Adrenal gland (tissue), 12 donors: ENCODE results near the gene KIRREL1. TPM values are rescaled to one million over a fixed set of nuclear protein-coding genes. Genes with fewer than 3 reads are reported as not detected.

Experiments used
- DNase-seq, 7 donors: peaks; one replicate each; pipeline ENCODE4 v3.0.0-alpha.2; 2019 to 2020
- H3K27ac ChIP-seq, 5 donors: fragments of 200-600 bp; sonication (generic) in 4 of 5; 1 replicate in 3 of 5; 2 replicates in 2 of 5; pipeline versions ENCODE4 v1.5.1 to v1.8.0; 2016 to 2020; ENCODE audit warnings: mild to moderate bottlenecking in 1 of 5
- H3K27me3 ChIP-seq: fragments of 200-600 bp; 2 replicates; pipeline ENCODE4 v1.8.0; 2021
- H3K36me3 ChIP-seq, 2 donors: fragments of 200-600 bp; replicated peaks in 1 of 2; 1 replicate in 1 of 2; 2 replicates in 1 of 2; pipeline versions ENCODE4 v1.5.1 to v1.8.0; 2018 to 2022
- H3K4me1 ChIP-seq, 2 donors: fragments of 200-600 bp; replicated peaks in 1 of 2; 1 replicate in 1 of 2; 2 replicates in 1 of 2; pipeline versions ENCODE4 v1.5.1 to v1.8.0; 2018 to 2021
- H3K4me3 ChIP-seq, 4 donors: fragments of 200-600 bp; sonication (generic) in 3 of 4; one replicate each; pipeline ENCODE4 v1.5.1; 2016 to 2018
- H3K9me3 ChIP-seq, 3 donors: fragments of 200-600 bp; sonication (generic) in 1 of 3; replicated peaks in 1 of 3; 1 replicate in 2 of 3; 2 replicates in 1 of 3; pipeline versions ENCODE4 v1.5.1 to v1.8.0; 2016 to 2021
- CTCF ChIP-seq, 6 experiments: fragments of 450-650 bp in 4 of 6; fragments of 200-600 bp in 2 of 6; sonication (generic) in 1 of 6; IDR thresholded peaks; 1 replicate in 5 of 6; 2 replicates in 1 of 6; pipeline versions ENCODE4 v1.5.1 to v1.8.0; 2016 to 2021; ENCODE audit warnings: antibody characterized with exemption in 6 of 6, mild to moderate bottlenecking in 2 of 6, moderate library complexity in 1 of 6
- POLR2A ChIP-seq, 2 donors: fragments of 450-650 bp; IDR thresholded peaks; one replicate each; pipeline ENCODE4 v1.6.1; 2017; ENCODE audit warnings: antibody characterized with exemption in 2 of 2, mild to moderate bottlenecking in 2 of 2, moderate library complexity in 1 of 2
- WGBS, 4 donors: extraction: QIAGEN DNeasy Blood & Tissue Kit in 2 of 4; methylation state at CpG; one replicate each; pipeline versions ENCODE4 v1.1.5 to v1.1.7; 2013 to 2017; 5-methylcytosine and 5-hydroxymethylcytosine counted together
- intact Hi-C, 2 donors: fragments of 100-400 bp; cut with DNase I; formaldehyde crosslinking; loops; one replicate each; pipeline versions ENCODE4 v1.14.1 to v1.15.0; 2022 to 2023
- polyA plus RNA-seq, 3 donors: library from polyadenylated mRNA; stranded (reverse); fragments of 200-250 nt in 2 of 3; fragments of 350-450 nt in 1 of 3; fragmentation: Illumina TruSeq in 1 of 3; extraction: RNeasy Lipid Tissue Mini Kit (QIAGEN cat#74804) in 1 of 3; gene quantifications; one replicate each; pipeline ENCODE4 v1.2.3, GENCODE V29; 2013 to 2014
- total RNA-seq, 9 donors: library from RNA; depleted of rRNA in 4 of 9; stranded (reverse); fragments of >200 nt in 4 of 9; fragments of 120-200 nt in 1 of 9; fragmentation: NEBNext Ultra II Directional in 1 of 9; extraction: Animal tissue kit (Norgen Biotek cat#: 25700) in 1 of 9; gene quantifications; one replicate each; pipeline versions ENCODE4 v1.1.0 to v1.2.4, GENCODE V29; 2013 to 2023
- donor health status: healthy with polysubstance abuse.
- donor health status: Bipolar disorder and iron deficiency.
- donor health status: DM: yes; HTN: yes; CAD: no.
- donor health status: DM: no; HTN: no; CAD: no.
- donor health status: DM: no; HTN: no; CAD: no.
- donor health status: DM: yes; HTN: yes; CAD: no.

The KIRREL1 gene
- total and polyA plus RNA-seq, 12 donors, result 10.1 to 57.2 (median 39.8) TPM

GRCh38 chr1:158037866-158038359 lies 44.5 kb downstream of the KIRREL1 start:
- no peak overlapping the region for H3K4me3 ChIP-seq
- H3K4me1 ChIP-seq, result peaks cover 5 to 17% of the 10 kb centered on the region in 2 donors
- H3K36me3 ChIP-seq, result no peaks in the 10 kb centered on the region
- 16 to 20% (median 18%) methylated on average over 8 to 9 of the region's 9 CpGs for WGBS, 4 donors
- TF ChIP-seq POLR2A (IDR thresholded peaks at IDR 0.05) (no peak), CTCF (IDR thresholded peaks at IDR 0.05) (no peak)
- intact Hi-C loops, result loop anchor here (5.0 to 10.0 kb wide), 3 partner anchors 46 to 49 kb away; partner anchors contain the start of gene KIRREL1 (in 2 of the 2)
- peak; percentile 42 to 80 (median 69) for DNase-seq
- H3K27me3 ChIP-seq, result no peaks in the 10 kb centered on the region
- peak overlapping the region in 2 of 5 donors; percentile 10 to 42 for H3K27ac ChIP-seq
- no peaks in the 10 kb centered on the region for H3K9me3 ChIP-seq

GRCh38 chr1:158038793-158039192 lies 45.3 kb downstream of the KIRREL1 start:
- H3K27me3 ChIP-seq, result no peaks in the 10 kb centered on the region
- 85 to 91% (median 88%) methylated on average over 6 to 8 of the region's 8 CpGs for WGBS, 4 donors
- H3K36me3 ChIP-seq, result no peaks in the 10 kb centered on the region
- intact Hi-C loops, result loop anchor here (5.0 to 10.0 kb wide), 3 partner anchors 46 to 49 kb away; partner anchors contain the start of gene KIRREL1 (in 2 of the 2)
- no peak for DNase-seq
- no peak overlapping the region for H3K27ac ChIP-seq
- H3K4me3 ChIP-seq, result no peak overlapping the region
- TF ChIP-seq POLR2A (IDR thresholded peaks at IDR 0.05) (no peak), CTCF (IDR thresholded peaks at IDR 0.05) (no peak)
- H3K4me1 ChIP-seq, result peaks cover 5 to 17% of the 10 kb centered on the region in 2 donors
- H3K9me3 ChIP-seq, result no peaks in the 10 kb centered on the region

- Histone ChIP-seq H3K27me3 (no peaks in the 10 kb centered on the region), H3K9me3 (no peaks in the 10 kb centered on the region), H3K36me3 (no peaks in the 10 kb centered on the region), H3K27ac (no peak overlapping the region), H3K4me3 (no peak overlapping the region), H3K4me1 (peaks cover 5 to 17% of the 10 kb centered on the region in 2 donors)
- intact Hi-C loops, result loop anchor here (5.0 to 10.0 kb wide), 3 partner anchors 45 to 48 kb away; partner anchors contain the start of gene KIRREL1 (in 2 of the 2)
- no peak for DNase-seq
- TF ChIP-seq CTCF (IDR thresholded peaks at IDR 0.05) (no peak), POLR2A (IDR thresholded peaks at IDR 0.05) (no peak)
- WGBS, 4 donors, result 75 to 85% (median 83%) methylated on average over 5 of the region's 5 CpGs
These were observed 45.9 kb downstream of the KIRREL1 start for GRCh38 chr1:158039380-158039779.

GRCh38 chr1:158040323-158040722 lies 46.9 kb downstream of the KIRREL1 start:
- DNase-seq, result no peak
- TF ChIP-seq CTCF (IDR thresholded peaks at IDR 0.05) (no peak), POLR2A (IDR thresholded peaks at IDR 0.05) (no peak)
- Histone ChIP-seq H3K36me3 (no peaks in the 10 kb centered on the region), H3K27ac (no peak overlapping the region), H3K4me3 (no peak overlapping the region), H3K4me1 (peaks cover 12 to 22% of the 10 kb centered on the region in 2 donors), H3K27me3 (no peaks in the 10 kb centered on the region), H3K9me3 (no peaks in the 10 kb centered on the region)
- intact Hi-C loops, result no loop called here
